Upper lobe of left lung (tissue), 4 donors: ENCODE results near the gene PAPSS1.

Experiments used
- EP300 ChIP-seq, 4 donors: sonication (generic); formaldehyde crosslinking; IDR thresholded peaks; one replicate each; pipeline ENCODE4 v1.5.1; 2017; ENCODE audit warnings: antibody characterized with exemption in 4 of 4, control low read depth in 2 of 4
- POLR2A ChIP-seq, 4 donors: fragments of 450-650 bp; IDR thresholded peaks; one replicate each; pipeline ENCODE4 v1.5.1; 2016 to 2017; ENCODE audit warnings: antibody characterized with exemption in 4 of 4, mild to moderate bottlenecking in 2 of 4
- POLR2AphosphoS5 ChIP-seq, 2 donors: sonication (generic); formaldehyde crosslinking; IDR thresholded peaks; one replicate each; pipeline ENCODE4 v1.5.1; 2017; ENCODE audit warnings: antibody characterized with exemption in 2 of 2
- TF ChIP-seq, protein P1 (sequence below), 6 experiments: fragments of 450-650 bp in 4 of 6; fragments of 200-600 bp in 2 of 6; sonication (generic) in 2 of 6; IDR thresholded peaks; one replicate each; pipeline ENCODE4 v1.5.1; 2016 to 2019; ENCODE audit warnings: antibody characterized with exemption in 6 of 6

GRCh38 chr4:107579099-107579498, 140.9 kb downstream of the PAPSS1 start:
- TF ChIP-seq, protein P1, sequence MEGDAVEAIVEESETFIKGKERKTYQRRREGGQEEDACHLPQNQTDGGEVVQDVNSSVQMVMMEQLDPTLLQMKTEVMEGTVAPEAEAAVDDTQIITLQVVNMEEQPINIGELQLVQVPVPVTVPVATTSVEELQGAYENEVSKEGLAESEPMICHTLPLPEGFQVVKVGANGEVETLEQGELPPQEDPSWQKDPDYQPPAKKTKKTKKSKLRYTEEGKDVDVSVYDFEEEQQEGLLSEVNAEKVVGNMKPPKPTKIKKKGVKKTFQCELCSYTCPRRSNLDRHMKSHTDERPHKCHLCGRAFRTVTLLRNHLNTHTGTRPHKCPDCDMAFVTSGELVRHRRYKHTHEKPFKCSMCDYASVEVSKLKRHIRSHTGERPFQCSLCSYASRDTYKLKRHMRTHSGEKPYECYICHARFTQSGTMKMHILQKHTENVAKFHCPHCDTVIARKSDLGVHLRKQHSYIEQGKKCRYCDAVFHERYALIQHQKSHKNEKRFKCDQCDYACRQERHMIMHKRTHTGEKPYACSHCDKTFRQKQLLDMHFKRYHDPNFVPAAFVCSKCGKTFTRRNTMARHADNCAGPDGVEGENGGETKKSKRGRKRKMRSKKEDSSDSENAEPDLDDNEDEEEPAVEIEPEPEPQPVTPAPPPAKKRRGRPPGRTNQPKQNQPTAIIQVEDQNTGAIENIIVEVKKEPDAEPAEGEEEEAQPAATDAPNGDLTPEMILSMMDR (IDR thresholded peaks at IDR 0.05), result no peak
- TF ChIP-seq POLR2A (IDR thresholded peaks at IDR 0.05) (no peak), EP300 (IDR thresholded peaks at IDR 0.05) (no peak), POLR2AphosphoS5 (IDR thresholded peaks at IDR 0.05) (no peak)
